Frontal cortex (tissue), 4 donors: ENCODE measurements around the gene NDUFAF8. TPM values are rescaled to one million over a fixed set of nuclear protein-coding genes. Genes with fewer than 3 reads are reported as not detected.

Experiments used
- DNase-seq, 2 donors: peaks; one replicate each; pipeline ENCODE4 v3.0.0; 2012; ENCODE audit warnings: low spot score in 2 of 2
- FAIRE-seq: peaks from 2 replicates; lab custom pipeline; 2012; peaks lifted over from hg19 to GRCh38; lab: Jason Lieb, UNC
- total RNA-seq: library from RNA; depleted of rRNA; stranded (reverse); fragments of >200 nt; gene quantifications from one replicate; pipeline ENCODE4 v1.2.3, GENCODE V29; 2014
- donor health status: control.
- donor health status: control.
- donor health status: control.

Gene NDUFAF8
- total RNA-seq, 1 donor from 2014 or later = 5.7 TPM

- no peak for FAIRE-seq
- DNase-seq = no peak
These were observed 38.9 kb upstream of the NDUFAF8 start for GRCh38 chr17:81200201-81200600.

- DNase-seq (peak; percentile 81 to 89), FAIRE-seq (no peak)
These were observed 38.2 kb upstream of the NDUFAF8 start for GRCh38 chr17:81200695-81201580.

- FAIRE-seq = no peak
- DNase-seq = no peak
These were observed 36.8 kb upstream of the NDUFAF8 start for GRCh38 chr17:81202318-81202717.

- DNase-seq = no peak
- no peak for FAIRE-seq
These were observed 36.0 kb upstream of the NDUFAF8 start for GRCh38 chr17:81203136-81203535.

- no peak for FAIRE-seq
- no peak for DNase-seq
These were observed 34.5 kb upstream of the NDUFAF8 start for GRCh38 chr17:81204578-81204977.

- no peak for FAIRE-seq
- no peak for DNase-seq
These were observed 33.0 kb upstream of the NDUFAF8 start for GRCh38 chr17:81206166-81206565.

- no peak for DNase-seq
- no peak for FAIRE-seq
These were observed 32.5 kb upstream of the NDUFAF8 start for GRCh38 chr17:81206657-81207056.

- FAIRE-seq = no peak
- DNase-seq = no peak
These were observed 31.2 kb upstream of the NDUFAF8 start for GRCh38 chr17:81207610-81208581.

- FAIRE-seq = no peak
- no peak for DNase-seq
These were observed 30.5 kb upstream of the NDUFAF8 start for GRCh38 chr17:81208651-81209050.

- no peak for FAIRE-seq
- no peak for DNase-seq
These were observed 30.0 kb upstream of the NDUFAF8 start for GRCh38 chr17:81209141-81209540.

GRCh38 chr17:81210466-81210865 lies 28.7 kb upstream of the NDUFAF8 start:
- DNase-seq (no peak), FAIRE-seq (no peak)

GRCh38 chr17:81210868-81211267 lies 28.2 kb upstream of the NDUFAF8 start:
- no peak for DNase-seq
- FAIRE-seq = no peak

- DNase-seq = no peak
- FAIRE-seq = no peak
These were observed 26.8 kb upstream of the NDUFAF8 start for GRCh38 chr17:81212365-81212764.

- FAIRE-seq (no peak), DNase-seq (no peak)
These were observed 25.1 kb upstream of the NDUFAF8 start for GRCh38 chr17:81213978-81214377.

- DNase-seq (no peak), FAIRE-seq (no peak)
These were observed 21.6 kb upstream of the NDUFAF8 start for GRCh38 chr17:81217491-81217890.

- DNase-seq (no peak), FAIRE-seq (no peak)
These were observed 20.7 kb upstream of the NDUFAF8 start for GRCh38 chr17:81218459-81218858.

GRCh38 chr17:81218991-81219390 lies 20.1 kb upstream of the NDUFAF8 start:
- FAIRE-seq (no peak), DNase-seq (no peak)

GRCh38 chr17:81219476-81220180 lies 19.5 kb upstream of the NDUFAF8 start:
- FAIRE-seq (no peak), DNase-seq (no peak)

GRCh38 chr17:81221371-81221841 lies 17.7 kb upstream of the NDUFAF8 start:
- FAIRE-seq (no peak), DNase-seq (no peak)
